Measurements from ENCODE around the gene PWP2. TPM values are rescaled to one million over a fixed set of nuclear protein-coding genes. Genes with fewer than 3 reads are reported as not detected.
"Not testable (repeated sequence)": the region's sequence is repeated elsewhere in the genome, so short reads cannot be mapped to it uniquely, and the experiment has no call there.

Gene PWP2
- total RNA-seq, 6 donors from 2014 or later, result 2.0 to 15.7 (median 3.1) TPM

GRCh38 chr21:44176127-44176526 is 68.9 kb downstream of the PWP2 start:
- H3K36me3 ChIP-seq; DNase-seq; H3K9me3 ChIP-seq; H3K4me3 ChIP-seq; H3K27ac ChIP-seq; ATAC-seq (ENCODE audit: low FRiP score in 2 of 2); H3K27me3 ChIP-seq; H3K4me1 ChIP-seq: not testable (repeated sequence)
- WGBS, 2 donors, result no CpG with 5 or more reads among the region's 14 CpGs

Other genes starting within 250 kb of the PWP2 start
- gene AGPAT3, start 242.2 kb upstream of the PWP2 start, total RNA-seq, result 100 to 1,000 TPM in 1 of 6 donors, 10 to 100 TPM in 5; 55.0 to 102 (median 70.0) TPM
- 10 to 100 TPM; 36.3 to 46.8 (median 43.4) TPM for gene TRAPPC10, start 95.1 kb upstream of the PWP2 start, total RNA-seq
- 10 to 100 TPM in 3 of 6 donors, 1 to 10 TPM in 3; 4.9 to 51.7 (median 10.2) TPM for gene GATD3, start 26.3 kb downstream of the PWP2 start, total RNA-seq
- 10 to 100 TPM in 2 of 6 donors, 1 to 10 TPM in 4; 1.8 to 16.4 (median 9.0) TPM for gene ICOSLG, start 133.5 kb downstream of the PWP2 start, total RNA-seq
- not detected for gene DNMT3L, start 154.5 kb downstream of the PWP2 start, total RNA-seq
- gene AIRE, start 178.5 kb downstream of the PWP2 start, total RNA-seq, result not detected
- gene PFKL, start 192.7 kb downstream of the PWP2 start, total RNA-seq, result 100 to 1,000 TPM in 5 of 6 donors, 10 to 100 TPM in 1; 69.8 to 157 (median 135) TPM
- gene CFAP410, start 232.0 kb downstream of the PWP2 start, total RNA-seq, result 10 to 100 TPM; 34.4 to 85.9 (median 48.4) TPM
- 10 to 100 TPM in 4 of 6 donors, 1 to 10 TPM in 2; 2.2 to 37.7 (median 12.7) TPM for gene TRPM2, start 246.2 kb downstream of the PWP2 start, total RNA-seq